NCI-H1694 treated with DMSO at 0.1 percent for 48 hours (cell line): ENCODE data around the gene FKBP11.
A peak's percentile ranks its signal among the peaks of the same experiment; 100 is the strongest.

Experiments used
- DNase-seq: peaks from one replicate; lab custom pipeline; 2025; lab: John Stamatoyannopoulos, UW

FKBP11 gene

DNA sequence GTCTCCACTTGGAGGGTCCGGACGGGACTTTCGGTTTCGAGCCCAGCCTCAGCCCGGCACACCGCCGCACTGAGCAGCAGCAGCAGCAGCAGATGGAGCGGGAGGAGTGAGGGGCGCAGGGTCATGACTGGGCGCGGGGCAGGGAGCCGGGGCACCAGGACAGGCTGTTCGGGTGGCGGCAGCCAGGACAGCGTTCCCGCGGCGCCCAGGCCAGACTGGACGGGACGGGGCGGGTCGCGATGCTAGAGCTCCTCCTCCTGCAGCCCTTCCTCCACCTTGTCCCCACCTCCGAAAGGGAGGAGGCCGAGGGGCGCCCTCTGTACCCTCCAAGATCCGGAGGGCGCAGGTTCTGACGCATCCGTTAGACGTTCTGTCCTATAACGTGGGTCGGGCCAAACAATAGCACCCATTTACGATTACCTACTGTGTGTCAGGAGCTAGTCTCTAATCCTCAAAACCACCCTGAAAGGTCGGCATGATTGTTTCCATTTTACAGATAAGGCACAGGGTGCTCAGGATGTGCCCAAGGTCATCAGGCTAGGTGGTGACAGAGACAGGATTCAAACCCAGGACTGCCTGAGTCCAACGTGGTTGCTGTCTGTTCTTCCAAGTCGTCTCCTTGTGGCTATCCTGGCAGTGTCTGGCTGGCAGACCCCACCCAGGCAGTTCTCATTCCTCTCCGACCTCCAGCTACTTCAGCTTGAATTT, at the start of gene FKBP11:
TSS of gene FKBP11 (minus strand) at position 189 of the 708 bp plus-strand sequence. CDS start at position 125, 64 bp downstream.
- no peak for DNase-seq

DNA sequence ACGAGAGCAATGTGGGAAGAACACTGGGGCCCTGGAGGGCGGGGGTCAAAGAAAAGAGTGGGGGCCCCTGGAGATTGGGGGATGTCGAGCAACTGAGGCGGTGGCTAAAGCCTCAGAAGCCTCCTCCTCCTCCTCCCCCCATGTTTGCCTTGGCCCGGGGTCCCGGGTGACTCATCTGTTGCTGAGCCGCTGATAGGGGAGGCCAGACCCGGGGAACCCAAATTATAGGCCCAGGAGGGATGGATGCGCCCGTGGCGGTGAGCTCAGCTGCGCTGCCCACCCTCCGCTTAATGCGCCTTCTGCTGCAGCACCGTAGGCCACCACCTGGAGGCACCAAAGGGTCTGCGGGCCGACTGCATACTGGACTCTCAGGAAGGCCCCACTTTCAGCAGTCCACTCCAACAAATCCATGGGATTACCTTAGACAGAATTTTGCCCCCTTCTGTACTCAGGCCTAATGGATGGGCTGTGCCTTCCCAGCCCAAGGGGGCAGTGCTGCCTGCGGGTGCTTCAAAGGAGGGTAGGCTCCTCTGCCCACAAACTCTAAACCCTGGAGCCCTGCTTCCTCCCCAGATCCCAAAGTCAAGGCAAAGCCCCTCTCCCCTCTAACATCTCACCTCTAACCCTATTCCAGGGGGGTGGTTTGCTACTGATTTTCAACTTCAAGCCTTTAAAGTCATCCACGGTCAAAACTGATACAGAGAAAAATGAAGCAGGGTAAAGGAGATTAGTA, 48.8 kb upstream of the FKBP11 start:
- DNase-seq: no peak

DNA sequence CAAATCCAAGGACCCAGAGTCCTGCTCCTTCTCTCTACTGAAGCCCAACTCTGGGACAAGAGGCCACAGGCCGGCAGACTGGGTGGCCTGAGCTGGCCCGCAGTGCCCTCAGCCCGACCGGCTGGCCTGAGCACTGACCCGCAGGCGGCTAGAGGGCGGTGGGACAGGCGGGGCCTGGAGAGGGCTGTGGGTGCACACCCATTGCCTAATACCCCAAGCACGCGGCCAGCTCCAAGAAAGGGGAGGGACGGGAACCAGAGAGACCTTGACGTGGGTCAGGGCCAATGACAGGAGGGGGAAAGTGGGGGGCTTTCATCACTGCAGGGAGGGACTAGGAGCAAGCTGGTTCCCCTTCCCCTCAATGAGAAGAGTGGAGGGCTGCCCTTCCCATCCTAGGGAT, 48.2 kb upstream of the FKBP11 start:
- no peak for DNase-seq

DNA sequence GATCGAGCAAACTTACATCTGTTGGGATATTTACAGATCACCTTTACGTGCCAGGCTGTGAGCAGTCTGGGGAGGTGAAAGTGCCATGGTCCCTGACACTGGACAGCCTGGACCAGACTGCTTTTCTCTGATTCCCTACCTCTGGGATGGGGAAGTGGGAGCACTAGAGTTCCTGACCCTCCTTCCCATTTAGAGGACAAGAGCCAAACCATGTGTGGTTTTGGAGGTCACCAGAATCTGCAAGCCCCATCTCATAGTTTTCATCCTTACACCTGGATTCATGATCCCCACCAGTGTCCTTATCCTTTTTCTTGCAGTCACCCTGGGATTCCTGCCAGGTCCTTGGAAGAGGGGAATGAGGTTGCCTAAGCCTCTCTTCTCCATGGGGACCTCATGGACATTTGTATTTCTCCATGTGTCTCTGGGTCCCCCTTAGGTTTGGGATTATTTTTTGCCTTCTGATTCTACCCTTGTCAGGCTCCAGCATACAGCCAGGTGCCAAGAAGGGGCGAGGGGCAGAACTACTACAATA, 47.7 kb upstream of the FKBP11 start:
- no peak for DNase-seq

DNA sequence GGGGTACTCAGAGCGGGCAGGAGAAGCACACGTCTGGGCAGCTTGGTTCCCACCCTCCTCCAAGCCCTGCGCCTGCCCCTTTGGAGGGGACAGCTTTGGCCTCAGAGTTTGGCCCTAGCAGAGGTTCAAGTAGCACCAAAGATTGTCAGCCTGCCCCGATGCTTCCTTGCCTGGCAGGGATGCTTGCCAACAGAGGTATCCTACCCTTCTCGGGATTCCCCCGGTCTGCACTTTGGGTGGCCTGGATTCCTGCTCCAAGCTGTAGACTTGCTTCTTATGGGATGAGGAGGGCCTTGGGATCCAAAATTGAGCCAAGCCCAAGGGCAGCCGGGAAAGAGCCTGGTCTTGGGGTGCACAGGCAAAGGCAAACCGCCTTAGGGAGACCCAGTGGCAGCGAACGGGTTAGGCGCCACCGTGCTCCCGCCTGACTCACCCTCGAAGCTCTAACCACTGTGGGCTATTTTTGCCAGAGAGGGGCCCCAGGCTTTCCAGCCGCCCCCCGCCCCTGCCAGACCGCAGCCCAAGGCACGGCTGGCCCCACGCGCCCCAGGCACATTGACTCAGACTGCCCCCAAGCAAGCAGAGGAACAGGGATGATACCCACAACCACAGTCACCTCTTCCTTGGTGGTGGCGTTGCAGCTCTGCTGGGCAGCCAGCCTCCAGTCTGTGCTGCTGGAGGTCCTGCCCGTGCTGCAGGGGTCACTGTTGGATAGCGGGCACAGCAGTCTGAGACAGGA, 47.1 kb upstream of the FKBP11 start:
- DNase-seq: no peak

DNA sequence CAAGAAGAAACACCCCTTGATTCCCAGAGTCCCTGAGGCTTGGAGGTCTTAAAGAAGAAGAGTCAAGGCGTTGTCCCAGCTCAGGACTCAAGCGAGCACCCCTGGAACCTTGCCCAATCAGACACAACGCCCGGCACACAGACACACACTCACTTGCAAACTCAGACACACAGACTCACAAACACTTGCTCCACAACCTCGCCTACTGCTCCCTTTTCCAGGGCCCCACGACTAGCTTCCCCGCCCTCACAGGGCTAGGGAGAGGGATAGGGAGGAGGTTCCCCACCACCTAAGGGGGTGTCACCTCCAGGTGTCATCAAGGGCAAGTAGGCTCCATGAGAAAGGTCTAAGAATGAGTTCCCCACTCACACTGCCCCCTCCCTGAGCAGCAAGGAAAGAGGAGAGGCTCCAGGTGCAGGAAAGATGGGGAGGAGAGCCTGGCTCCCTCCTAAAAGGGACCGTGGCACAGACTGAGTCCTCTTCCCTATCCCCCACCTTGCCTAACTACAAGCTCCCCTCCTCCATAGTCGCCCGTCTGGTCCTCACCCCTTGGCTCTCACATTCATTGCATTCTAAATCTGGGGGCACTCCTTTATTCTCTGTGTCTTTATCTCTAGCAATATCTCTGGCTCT, 45.5 kb upstream of the FKBP11 start:
- DNase-seq: no peak

DNA sequence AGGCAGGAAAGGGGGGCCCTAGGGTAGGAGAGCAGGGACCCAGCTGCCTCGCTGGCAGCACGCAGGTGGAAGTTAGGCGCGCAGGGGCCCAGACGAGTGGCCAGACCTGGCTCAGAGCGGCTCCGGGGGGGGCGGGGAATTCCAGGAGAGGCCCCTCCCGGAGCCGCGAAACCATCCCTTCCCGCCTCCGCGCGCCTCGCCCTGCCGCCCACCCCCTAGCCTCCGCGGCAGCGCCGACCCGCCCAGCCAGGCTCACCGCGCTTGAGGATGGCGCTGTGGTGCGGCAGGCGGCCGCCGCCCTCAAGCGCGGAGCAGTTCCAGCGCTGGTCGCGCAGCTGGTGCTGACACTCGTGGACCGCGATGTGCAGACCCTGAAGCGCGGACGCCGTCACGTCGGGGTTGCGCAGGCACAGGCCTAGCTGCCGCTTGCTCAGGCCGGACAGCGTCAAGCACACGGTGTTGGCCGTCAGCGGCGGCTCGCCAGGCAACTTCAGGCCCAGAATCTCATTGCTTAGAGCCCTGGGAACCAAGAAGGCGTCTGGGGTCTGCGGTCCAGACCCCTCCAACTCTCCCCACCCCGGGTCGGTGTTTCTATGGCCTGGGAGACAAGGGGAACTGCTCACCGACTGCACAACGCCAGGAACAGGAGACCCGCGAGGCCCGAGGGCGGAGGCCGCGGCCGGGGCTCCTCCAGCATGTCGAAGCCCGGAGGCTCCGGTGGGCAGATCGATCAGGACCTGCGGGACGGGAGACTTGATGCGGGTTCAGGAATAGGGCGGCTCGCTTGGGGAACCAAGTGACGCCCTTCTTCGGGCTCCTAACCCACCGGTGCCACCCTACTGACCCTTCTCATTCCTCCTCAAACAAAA, 44.8 kb upstream of the FKBP11 start:
- DNase-seq: no peak

DNA sequence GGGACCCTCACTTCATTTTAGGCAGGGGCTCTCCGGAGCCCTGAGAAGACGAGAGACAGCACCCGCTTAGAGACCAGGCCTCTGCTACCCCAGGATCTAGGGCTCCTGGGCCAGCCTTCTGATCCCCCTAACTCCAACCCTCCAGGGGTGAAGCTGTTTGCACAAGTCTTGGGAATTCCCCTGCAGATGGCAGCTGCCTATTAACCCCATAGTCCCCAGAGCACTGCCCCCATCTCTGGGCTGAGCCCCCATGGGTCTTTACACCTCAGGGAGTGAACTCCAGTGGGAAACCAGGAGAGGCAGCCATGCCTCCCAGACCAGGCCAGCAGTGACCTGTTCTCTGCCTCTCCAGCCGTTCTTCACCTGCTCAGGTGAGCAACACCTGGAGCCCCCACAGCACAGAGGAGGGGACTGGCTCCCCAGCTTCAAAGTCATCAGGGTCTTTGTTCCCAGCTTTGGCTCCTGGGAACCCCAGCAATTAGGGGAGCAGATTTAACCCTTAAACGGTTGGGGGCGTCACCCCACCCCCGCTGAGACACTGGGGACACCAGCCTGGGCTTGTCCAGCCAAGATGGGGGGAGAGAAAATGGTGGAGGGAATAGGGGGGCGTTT, 44.0 kb upstream of the FKBP11 start:
- DNase-seq: no peak

DNA sequence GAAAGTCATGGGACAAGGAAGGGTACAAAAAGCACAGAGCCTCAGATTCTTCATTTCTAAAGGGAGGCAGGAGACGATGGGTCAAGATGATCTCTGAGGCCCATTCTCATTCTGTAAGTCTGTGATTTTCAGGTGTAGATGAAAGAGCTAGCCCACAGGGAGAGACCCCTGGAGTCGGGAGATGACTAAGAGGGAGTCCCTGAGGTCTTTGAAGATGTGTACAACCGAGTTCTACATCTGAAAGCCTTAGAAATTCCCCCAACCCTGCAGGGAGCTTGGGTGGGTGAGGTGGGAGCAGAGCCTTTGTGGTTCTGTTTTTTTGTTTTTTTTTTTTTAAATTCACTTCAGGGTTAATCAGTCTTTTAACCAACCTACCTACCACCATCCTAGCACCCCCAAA, 43.2 kb upstream of the FKBP11 start:
- no peak for DNase-seq

DNA sequence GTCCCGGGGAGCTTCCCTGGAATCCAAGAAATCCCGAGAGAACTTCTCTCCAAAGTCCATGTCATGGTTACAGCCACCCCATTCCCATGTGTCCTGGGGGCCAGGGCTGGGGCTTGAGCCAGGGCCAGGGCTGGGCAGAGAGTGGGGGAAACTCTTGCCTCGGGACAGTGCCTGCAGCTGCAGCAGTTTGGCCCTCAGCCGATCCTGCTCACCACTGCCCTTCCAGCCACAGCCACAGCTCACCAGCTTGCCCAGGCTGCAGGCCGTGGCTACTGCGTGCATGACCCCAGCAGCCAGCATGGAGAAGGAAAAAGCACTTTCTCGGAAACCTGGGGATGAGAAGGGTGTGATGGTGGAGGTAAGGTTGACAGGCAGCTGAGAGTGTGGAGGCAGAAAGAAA, 42.7 kb upstream of the FKBP11 start:
- DNase-seq: no peak

DNA sequence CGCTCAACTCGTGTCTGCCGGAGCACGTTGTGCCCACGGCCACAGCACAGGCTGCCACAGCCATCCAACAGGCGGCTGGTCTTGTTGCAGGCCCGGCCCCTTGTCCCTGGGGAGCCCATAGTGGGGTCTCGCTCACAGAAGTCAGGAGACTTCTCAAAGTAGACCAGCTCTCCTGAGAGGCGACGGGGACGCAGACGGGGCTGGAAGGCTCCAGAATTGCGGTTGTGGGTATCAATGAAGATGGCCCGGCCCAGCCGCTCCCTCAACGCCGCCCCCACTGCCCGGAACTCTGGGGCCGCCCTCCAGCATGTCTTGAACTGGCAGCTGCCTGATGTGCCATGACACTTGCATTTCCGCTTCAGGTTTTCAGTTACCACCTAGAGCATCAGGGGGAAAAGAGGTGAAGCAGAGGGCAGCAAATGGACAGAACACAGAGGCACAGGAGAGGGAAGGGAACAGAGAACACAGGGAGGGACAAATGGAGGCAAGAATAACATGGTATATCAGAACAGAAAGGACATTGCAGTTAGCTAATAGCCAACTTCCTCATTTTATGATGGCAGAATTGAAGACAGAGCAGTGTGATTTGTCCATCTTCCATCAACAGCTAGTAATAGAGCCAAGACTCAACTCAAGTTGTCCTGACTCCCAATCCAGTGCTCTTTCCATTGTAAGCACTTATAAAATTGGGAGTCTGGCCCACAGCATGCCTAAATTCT, 41.0 kb upstream of the FKBP11 start:
- no peak for DNase-seq

DNA sequence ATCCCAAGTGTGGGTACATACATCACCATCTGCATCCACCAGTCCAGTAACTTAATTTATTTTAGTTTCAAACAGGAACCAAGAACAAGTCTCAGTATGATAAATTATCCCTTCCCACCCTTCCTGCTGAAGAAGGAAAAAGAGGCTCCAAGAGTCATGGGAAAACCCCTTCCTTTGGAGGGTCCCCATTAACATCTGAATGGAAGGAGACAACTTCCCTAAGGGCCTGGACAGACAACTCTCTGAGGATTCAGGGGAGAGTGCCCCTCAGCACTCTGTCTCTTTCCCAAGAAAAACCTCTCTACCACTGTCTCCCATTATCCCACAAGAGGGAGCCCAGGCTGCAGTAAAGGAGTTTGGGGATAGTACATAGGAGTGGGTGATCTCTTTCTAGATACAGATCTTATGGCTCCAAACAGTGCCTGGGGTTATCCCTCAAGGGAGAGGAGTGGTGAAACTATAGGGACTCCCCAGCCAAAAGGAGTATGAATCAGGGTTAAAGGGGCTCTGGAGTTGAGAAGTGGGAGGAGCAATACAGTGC, 40.1 kb upstream of the FKBP11 start:
- no peak for DNase-seq

DNA sequence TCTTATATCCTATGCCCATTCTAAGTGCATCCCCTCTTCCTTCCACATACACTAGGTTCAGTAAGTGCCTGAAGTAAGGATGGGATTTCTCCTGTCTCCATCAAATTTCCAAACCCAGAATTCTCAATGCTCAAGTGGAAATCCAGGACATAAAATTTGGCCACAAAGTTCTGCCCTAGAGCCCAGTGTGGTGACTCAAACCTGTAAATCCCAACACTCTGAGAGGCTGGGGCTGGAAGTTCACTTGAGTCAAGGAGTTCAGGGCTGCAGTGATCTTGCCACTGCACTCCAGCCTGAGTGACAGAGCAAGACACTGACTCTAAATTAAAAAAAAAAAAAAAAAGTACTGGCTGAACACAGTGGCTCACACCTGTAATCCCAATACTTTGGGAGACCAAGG, 36.5 kb upstream of the FKBP11 start:
- no peak for DNase-seq

DNA sequence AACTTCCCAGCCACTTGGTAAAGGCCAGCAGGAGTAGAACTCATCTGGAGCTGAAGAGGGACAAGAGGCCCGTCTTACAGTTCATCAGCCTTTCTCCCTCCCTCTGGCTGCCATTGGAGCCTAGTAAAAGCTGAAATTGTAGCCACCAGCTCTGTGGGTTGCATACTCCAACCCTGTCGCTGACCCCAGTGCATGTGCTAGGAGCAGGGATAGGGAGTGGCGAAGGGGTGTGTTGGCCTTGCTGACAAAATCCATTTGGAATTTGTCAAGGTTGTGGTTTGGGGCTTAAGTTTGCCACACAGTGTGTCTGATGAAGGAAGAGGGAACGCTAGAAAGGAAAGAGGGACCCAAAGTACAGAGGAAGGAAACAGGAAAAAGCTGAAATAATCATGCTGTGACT, 36.0 kb upstream of the FKBP11 start:
- no peak for DNase-seq

DNA sequence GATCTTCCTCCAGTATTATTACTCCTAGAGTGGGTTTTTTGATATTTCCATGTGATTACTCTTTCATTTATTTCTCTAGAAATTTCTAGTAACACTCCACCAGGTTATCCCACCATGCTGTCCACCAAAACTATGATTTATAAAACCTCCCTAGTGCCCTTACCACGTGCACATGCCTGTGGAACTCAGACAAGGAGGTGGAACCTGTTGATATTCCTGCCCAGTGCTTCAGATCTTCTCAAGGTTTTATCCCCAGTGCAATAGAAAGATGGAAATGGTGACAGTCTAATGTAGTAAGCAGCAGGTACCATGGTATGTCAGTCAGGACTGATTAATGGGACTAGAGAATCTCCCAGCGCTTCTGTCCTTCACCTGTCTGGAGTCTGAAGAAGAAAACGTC, 35.5 kb upstream of the FKBP11 start:
- DNase-seq: no peak

DNA sequence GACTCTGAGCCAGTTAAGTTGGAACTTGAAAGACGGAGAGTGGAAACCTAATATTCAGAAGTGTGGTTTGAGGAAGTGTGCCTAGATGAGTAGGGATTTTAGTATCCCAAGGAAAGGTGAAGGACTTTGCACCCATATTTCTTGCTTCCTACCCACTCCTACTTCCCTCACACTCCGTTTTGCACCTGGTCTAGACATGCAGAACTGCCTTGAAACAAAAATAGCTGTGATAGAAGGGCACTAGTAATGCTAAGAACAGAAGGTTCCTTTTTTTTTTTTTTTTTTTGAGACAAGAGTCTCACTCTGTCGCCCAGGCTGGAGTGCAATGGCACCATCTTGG, 32.7 kb upstream of the FKBP11 start:
- no peak for DNase-seq

DNA sequence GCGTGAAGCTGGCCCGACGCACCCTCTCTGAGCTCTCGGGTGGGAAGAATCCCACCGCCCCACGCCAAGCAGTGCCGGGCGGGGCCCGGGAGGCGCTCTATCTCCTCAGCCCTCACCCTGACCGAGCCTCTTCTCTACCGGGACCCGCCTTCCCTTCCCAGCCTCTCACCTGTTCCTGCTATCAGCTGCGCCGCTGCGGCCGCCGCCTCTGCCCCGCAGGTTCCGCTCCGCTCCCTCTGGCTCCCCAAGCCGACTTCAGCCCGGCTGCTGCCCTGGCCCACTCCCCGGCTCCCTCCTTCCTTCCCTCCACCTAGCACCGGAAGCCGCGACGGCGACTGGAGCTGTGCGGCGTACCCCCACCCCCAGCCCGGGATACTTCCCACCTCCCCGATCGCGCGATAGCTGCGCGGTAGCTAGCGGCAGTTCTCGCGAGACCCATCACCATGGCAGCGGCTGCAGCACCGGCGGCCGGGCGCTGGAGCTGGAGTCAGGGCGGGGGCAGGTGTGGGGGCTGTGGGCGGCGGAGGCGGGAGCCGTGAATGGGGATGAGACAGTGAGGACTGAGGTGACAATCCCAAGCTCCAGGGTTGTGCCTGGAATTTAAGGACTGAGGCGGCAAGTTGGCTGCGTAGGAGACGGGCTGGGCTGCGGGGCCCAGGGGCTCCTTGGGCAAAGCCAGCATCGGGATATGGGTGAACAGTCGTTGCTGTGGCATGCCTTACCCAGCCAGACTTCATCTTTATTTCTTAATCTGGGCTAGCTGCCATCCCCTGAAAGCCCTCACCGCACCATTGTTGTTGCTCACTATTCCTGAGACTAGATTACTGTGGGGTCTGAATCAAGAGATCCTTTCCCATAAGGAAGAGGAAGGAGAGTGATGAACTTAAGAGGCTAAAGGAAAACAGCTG, 32.1 kb upstream of the FKBP11 start, which contains the start of gene ARF3:
TSS of gene ARF3 (minus strand) at position 347 of the 908 bp plus-strand sequence. CDS start 16,392 bp downstream, outside the sequence.
- peak; percentile 84 for DNase-seq

DNA sequence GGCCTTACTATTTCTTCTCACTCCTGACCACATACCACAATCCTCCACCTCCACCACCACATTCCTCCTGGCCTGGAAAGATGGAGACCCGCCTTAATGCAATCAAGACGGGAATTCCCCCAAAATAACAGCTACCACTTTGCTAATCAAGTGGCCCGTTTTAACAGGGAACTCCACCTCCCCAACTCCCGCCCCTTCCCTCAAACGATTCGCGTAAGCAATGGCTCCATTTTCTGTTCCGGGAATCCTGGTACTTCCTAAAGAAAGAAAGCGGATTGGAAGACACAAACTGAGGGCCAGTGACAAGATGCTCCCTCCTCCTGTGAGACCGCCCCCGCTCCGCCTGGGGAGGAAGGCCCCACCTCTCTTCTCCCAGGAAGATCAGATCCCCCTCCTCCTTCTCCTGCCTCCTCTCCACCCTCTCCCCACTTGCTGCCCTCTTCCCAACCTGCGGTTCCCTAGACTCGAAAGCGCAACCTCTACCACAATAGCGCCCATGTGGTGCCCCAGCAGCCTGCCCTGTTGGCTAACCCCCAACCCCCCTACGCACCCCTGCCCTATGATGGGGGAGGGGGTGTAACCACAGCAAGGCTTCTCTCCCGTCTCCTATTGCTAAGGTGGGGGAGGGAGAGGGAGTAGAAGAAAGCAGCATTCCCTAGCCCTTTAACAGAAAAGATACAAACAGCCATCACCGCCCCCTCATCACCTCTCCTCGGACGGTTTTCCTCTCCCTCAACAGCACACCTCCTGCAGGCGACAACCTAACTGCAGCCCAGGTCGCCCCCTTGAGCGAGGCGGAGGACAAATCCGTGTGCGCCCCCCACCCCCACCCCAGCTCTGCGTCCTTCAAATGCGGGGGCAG, 31.2 kb upstream of the FKBP11 start:
- peak; percentile 34 for DNase-seq
